ENCODE data around the gene ZSCAN20. TPM values are rescaled to one million over a fixed set of nuclear protein-coding genes. Genes with fewer than 3 reads are reported as not detected.

The ZSCAN20 gene
- total and polyA plus RNA-seq, 7 donors, result 0.75 to 4.9 (median 2.8) TPM

- Histone ChIP-seq H3K27me3 (ENCODE audit: insufficient read depth in 3 of 3, low read length in 2 of 3) (no peaks in the 10 kb centered on the region), H3K27ac (no peak overlapping the region), H3K4me3 (no peak overlapping the region), H3K9me3 (no peaks in the 10 kb centered on the region), H3K36me3 (ENCODE audit: insufficient read depth in 1 of 2, low read depth in 1 of 2) (no peaks in the 10 kb centered on the region), H3K4me1 (no peaks in the 10 kb centered on the region)
- ATAC-seq (no peak), DNase-seq (no peak)
- intact Hi-C loops (cut with DNase I), result no loop called here
- 91 to 94% (median 91%) methylated on average over 27 of the region's 27 CpGs for WGBS, 3 donors
- TF ChIP-seq CTCF (IDR thresholded peaks at IDR 0.05), result no peak
These were observed 46.9 kb downstream of the ZSCAN20 start for GRCh38 chr1:33519240-33519884.

GRCh38 chr1:33524586-33524985 is 52.1 kb downstream of the ZSCAN20 start:
- WGBS, 3 donors, result 81 to 88% (median 87%) methylated on average over 3 of the region's 3 CpGs
- ATAC-seq (no peak), DNase-seq (no peak)
- no peaks in the 10 kb centered on the region for H3K27me3 ChIP-seq (ENCODE audit: insufficient read depth in 3 of 3, low read length in 2 of 3)
- H3K27ac ChIP-seq, result no peak overlapping the region
- H3K9me3 ChIP-seq, result no peaks in the 10 kb centered on the region
- no peak overlapping the region for H3K4me3 ChIP-seq
- no peak for TF ChIP-seq CTCF (IDR thresholded peaks at IDR 0.05)
- H3K4me1 ChIP-seq, result no peaks in the 10 kb centered on the region
- intact Hi-C loops (cut with DNase I), result no loop called here
- H3K36me3 ChIP-seq (ENCODE audit: insufficient read depth in 1 of 2, low read depth in 1 of 2), result no peaks in the 10 kb centered on the region

GRCh38 chr1:33527934-33528333 is 55.5 kb downstream of the ZSCAN20 start:
- intact Hi-C loops (cut with DNase I), result no loop called here

GRCh38 chr1:33529957-33530356 is 57.5 kb downstream of the ZSCAN20 start:
- no peaks in the 10 kb centered on the region for H3K36me3 ChIP-seq (ENCODE audit: insufficient read depth in 1 of 2, low read depth in 1 of 2)
- no peaks in the 10 kb centered on the region for H3K4me1 ChIP-seq
- DNase-seq, result no peak
- no peaks in the 10 kb centered on the region for H3K27me3 ChIP-seq (ENCODE audit: insufficient read depth in 3 of 3, low read length in 2 of 3)
- intact Hi-C loops (cut with DNase I), result no loop called here
- WGBS, 3 donors, result 65 to 94% (median 80%) methylated on average over 1 of the region's 1 CpG
- no peak for ATAC-seq
- no peak overlapping the region for H3K27ac ChIP-seq
- TF ChIP-seq CTCF (IDR thresholded peaks at IDR 0.05), result no peak
- no peak overlapping the region for H3K4me3 ChIP-seq
- no peaks in the 10 kb centered on the region for H3K9me3 ChIP-seq

More at GRCh38 chr1:33527934-33528333, 55.5 kb downstream of the ZSCAN20 start:
- Histone ChIP-seq H3K4me1 (no peaks in the 10 kb centered on the region), H3K4me3 (no peak overlapping the region), H3K27me3 (ENCODE audit: insufficient read depth in 3 of 3, low read length in 2 of 3) (no peaks in the 10 kb centered on the region), H3K36me3 (ENCODE audit: insufficient read depth in 1 of 2, low read depth in 1 of 2) (no peaks in the 10 kb centered on the region), H3K27ac (no peak overlapping the region), H3K9me3 (no peaks in the 10 kb centered on the region)
- DNase-seq (no peak), ATAC-seq (no peak)
- 83 to 93% (median 86%) methylated on average over 4 of the region's 4 CpGs for WGBS, 3 donors
- TF ChIP-seq CTCF (IDR thresholded peaks at IDR 0.05), result no peak

GRCh38 chr1:33532250-33532649 is 59.8 kb downstream of the ZSCAN20 start:
- 65 to 72% (median 66%) methylated on average over 3 of the region's 3 CpGs for WGBS, 3 donors
- TF ChIP-seq CTCF (IDR thresholded peaks at IDR 0.05), result no peak
- Histone ChIP-seq H3K27ac (no peak overlapping the region), H3K4me3 (no peak overlapping the region), H3K36me3 (ENCODE audit: insufficient read depth in 1 of 2, low read depth in 1 of 2) (no peaks in the 10 kb centered on the region), H3K4me1 (no peaks in the 10 kb centered on the region), H3K27me3 (ENCODE audit: insufficient read depth in 3 of 3, low read length in 2 of 3) (peaks cover 0 to 2% (median 0%) of the 10 kb centered on the region in 3 donors), H3K9me3 (no peaks in the 10 kb centered on the region)
- intact Hi-C loops (cut with DNase I), result no loop called here
- DNase-seq, result no peak
- no peak for ATAC-seq

Measured in psoas muscle (tissue), 8 donors.